Stomach (tissue), 9 donors: ENCODE results near the gene RALGAPA2. TPM values are rescaled to one million over a fixed set of nuclear protein-coding genes. Genes with fewer than 3 reads are reported as not detected.

Experiments
- DNase-seq, 2 donors: peaks; one replicate each; pipeline versions ENCODE4 v3.0.0 to v3.0.0-alpha.2; 2013 to 2019
- H3K27ac ChIP-seq, 5 donors: fragments of 200-600 bp in 4 of 5; sonication (generic) in 4 of 5; one replicate each; pipeline ENCODE4 v1.5.1; 2013 to 2019; ENCODE audit warnings: mild to moderate bottlenecking in 1 of 5, moderate library complexity in 1 of 5
- H3K27me3 ChIP-seq, 3 donors: fragments of 200-600 bp; sonication (generic); one replicate each; pipeline ENCODE4 v1.5.1; 2017 to 2019; ENCODE audit warnings: mixed run types in 1 of 3
- H3K36me3 ChIP-seq, 4 donors: fragments of 200-600 bp; sonication (generic); 1 replicate in 3 of 4; 2 replicates in 1 of 4; pipeline ENCODE4 v1.5.1; 2016 to 2019
- H3K4me1 ChIP-seq, 4 donors: fragments of 200-600 bp; sonication (generic); one replicate each; pipeline ENCODE4 v1.5.1; 2016 to 2019
- H3K4me3 ChIP-seq, 4 donors: fragments of 200-600 bp; sonication (generic) in 3 of 4; one replicate each; pipeline ENCODE4 v1.5.1; 2016 to 2019; ENCODE audit warnings: mild to moderate bottlenecking in 1 of 4
- H3K9me3 ChIP-seq, 4 donors: fragments of 200-600 bp; sonication (generic); one replicate each; pipeline ENCODE4 v1.5.1; 2016 to 2019
- EP300 ChIP-seq: sonication (generic); formaldehyde crosslinking; IDR thresholded peaks from one replicate; pipeline ENCODE4 v1.6.1; 2017; ENCODE audit warnings: antibody characterized with exemption
- POLR2A ChIP-seq, 4 donors: fragments of 450-650 bp; IDR thresholded peaks; one replicate each; pipeline ENCODE4 v1.6.1; 2016; ENCODE audit warnings: antibody characterized with exemption in 4 of 4, control low read depth in 2 of 4, mild to moderate bottlenecking in 1 of 4, moderate library complexity in 1 of 4
- POLR2AphosphoS5 ChIP-seq, 3 donors: sonication (generic); formaldehyde crosslinking; IDR thresholded peaks; one replicate each; pipeline ENCODE4 v1.6.1; 2016; ENCODE audit warnings: antibody characterized with exemption in 3 of 3
- WGBS, 5 donors: extraction: QIAGEN DNeasy Blood & Tissue Kit in 3 of 5; methylation state at CpG; one replicate each; pipeline versions ENCODE4 v1.1.5 to v1.1.7; 2013 to 2018; 5-methylcytosine and 5-hydroxymethylcytosine counted together
- intact Hi-C: fragments of 100-400 bp; cut with DNase I; formaldehyde crosslinking; loops from one replicate; pipeline ENCODE4 v1.15.1; 2023; ENCODE audit warnings: low total_unique reads
- polyA plus RNA-seq, 3 donors: library from polyadenylated mRNA; stranded (reverse); fragments of 200-250 nt; gene quantifications; one replicate each; pipeline ENCODE4 v1.2.3, GENCODE V29; 2013
- total RNA-seq, 5 donors: library from RNA; depleted of rRNA; stranded (reverse); fragments of >200 nt; gene quantifications; one replicate each; pipeline versions ENCODE4 v1.1.0 to v1.2.3, GENCODE V29; 2014 to 2016
- TF ChIP-seq, protein P1 (sequence below), 7 experiments: fragments of 450-650 bp in 4 of 7; fragments of 200-600 bp in 3 of 7; sonication (generic) in 3 of 7; IDR thresholded peaks; one replicate each; pipeline ENCODE4 v1.5.1; 2016 to 2019; ENCODE audit warnings: antibody characterized with exemption in 7 of 7, control low read depth in 2 of 7, mild to moderate bottlenecking in 1 of 7
- donor health status: healthy with polysubstance abuse.
- donor health status: Bipolar disorder and iron deficiency.
- donor health status: healthy.

The RALGAPA2 gene
- total and polyA plus RNA-seq, 8 donors, result 4.3 to 159 (median 48.7) TPM

DNA sequence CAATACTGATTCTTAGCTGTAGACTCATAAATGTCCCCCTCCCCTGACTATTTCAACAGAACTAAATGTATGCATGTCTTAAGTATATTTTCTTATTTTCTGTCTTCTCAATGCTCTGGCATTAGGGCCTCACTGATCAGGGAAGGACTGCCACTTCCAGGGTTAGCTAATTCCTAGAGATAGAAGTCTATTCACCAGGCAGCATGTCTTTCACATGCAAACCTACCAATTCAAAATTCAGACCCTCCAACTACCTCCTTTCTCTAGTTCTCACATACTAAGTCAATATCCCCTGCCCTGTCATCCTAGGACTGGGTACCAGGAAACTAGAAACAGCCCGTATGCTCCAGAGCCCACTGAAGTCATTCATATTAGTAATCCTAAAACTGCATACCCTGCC is 132.3 kb downstream of the RALGAPA2 start:
- WGBS, 5 donors, result 59 to 88% (median 77%) methylated on average over 1 of the region's 1 CpG
- TF ChIP-seq POLR2AphosphoS5 (IDR thresholded peaks at IDR 0.05), result no peak
- no peak for TF ChIP-seq EP300
- no peak for TF ChIP-seq POLR2A (IDR thresholded peaks at IDR 0.05)
- TF ChIP-seq, protein P1, sequence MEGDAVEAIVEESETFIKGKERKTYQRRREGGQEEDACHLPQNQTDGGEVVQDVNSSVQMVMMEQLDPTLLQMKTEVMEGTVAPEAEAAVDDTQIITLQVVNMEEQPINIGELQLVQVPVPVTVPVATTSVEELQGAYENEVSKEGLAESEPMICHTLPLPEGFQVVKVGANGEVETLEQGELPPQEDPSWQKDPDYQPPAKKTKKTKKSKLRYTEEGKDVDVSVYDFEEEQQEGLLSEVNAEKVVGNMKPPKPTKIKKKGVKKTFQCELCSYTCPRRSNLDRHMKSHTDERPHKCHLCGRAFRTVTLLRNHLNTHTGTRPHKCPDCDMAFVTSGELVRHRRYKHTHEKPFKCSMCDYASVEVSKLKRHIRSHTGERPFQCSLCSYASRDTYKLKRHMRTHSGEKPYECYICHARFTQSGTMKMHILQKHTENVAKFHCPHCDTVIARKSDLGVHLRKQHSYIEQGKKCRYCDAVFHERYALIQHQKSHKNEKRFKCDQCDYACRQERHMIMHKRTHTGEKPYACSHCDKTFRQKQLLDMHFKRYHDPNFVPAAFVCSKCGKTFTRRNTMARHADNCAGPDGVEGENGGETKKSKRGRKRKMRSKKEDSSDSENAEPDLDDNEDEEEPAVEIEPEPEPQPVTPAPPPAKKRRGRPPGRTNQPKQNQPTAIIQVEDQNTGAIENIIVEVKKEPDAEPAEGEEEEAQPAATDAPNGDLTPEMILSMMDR (IDR thresholded peaks at IDR 0.05), result no peak
- Histone ChIP-seq H3K9me3 (no peaks in the 10 kb centered on the region), H3K4me3 (no peak overlapping the region), H3K36me3 (peaks cover 14 to 81% (median 72%) of the 10 kb centered on the region in 4 donors), H3K4me1 (no peaks in the 10 kb centered on the region), H3K27me3 (no peaks in the 10 kb centered on the region), H3K27ac (no peak overlapping the region)
- intact Hi-C loops, result no loop called here
- DNase-seq, result no peak

DNA sequence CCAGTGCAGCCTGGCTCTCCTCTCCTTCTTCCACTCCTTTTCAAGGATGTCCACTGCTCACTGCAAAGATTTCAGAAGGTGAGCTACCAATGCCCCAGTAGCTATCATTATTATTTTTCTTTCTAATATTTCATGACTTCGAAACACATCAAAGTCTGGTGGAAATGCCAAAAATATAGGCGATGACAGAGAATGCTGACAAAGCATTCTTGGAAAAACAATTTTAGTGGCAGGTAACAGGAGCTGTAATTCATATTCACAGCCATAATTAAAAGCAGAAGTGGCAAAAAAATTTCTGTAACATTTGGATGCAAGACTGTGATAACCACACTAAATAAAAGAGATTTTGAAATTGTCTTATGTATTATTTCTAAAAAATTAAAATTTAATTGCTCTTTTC is 133.6 kb downstream of the RALGAPA2 start:
- peaks cover 0 to 5% (median 0%) of the 10 kb centered on the region in 4 donors for H3K4me1 ChIP-seq
- no peak overlapping the region for H3K4me3 ChIP-seq
- TF ChIP-seq POLR2AphosphoS5 (IDR thresholded peaks at IDR 0.05), result no peak
- no peak for TF ChIP-seq POLR2A (IDR thresholded peaks at IDR 0.05)
- TF ChIP-seq, protein P1 (IDR thresholded peaks at IDR 0.05), result no peak
- TF ChIP-seq EP300, result no peak
- H3K27ac ChIP-seq, result no peak overlapping the region
- H3K27me3 ChIP-seq, result no peaks in the 10 kb centered on the region
- 86 to 96% (median 93%) methylated on average over 2 of the region's 2 CpGs for WGBS, 5 donors
- H3K36me3 ChIP-seq, result peaks cover 14 to 80% (median 73%) of the 10 kb centered on the region in 4 donors
- H3K9me3 ChIP-seq, result no peaks in the 10 kb centered on the region
- no peak for DNase-seq
- intact Hi-C loops, result no loop called here

DNA sequence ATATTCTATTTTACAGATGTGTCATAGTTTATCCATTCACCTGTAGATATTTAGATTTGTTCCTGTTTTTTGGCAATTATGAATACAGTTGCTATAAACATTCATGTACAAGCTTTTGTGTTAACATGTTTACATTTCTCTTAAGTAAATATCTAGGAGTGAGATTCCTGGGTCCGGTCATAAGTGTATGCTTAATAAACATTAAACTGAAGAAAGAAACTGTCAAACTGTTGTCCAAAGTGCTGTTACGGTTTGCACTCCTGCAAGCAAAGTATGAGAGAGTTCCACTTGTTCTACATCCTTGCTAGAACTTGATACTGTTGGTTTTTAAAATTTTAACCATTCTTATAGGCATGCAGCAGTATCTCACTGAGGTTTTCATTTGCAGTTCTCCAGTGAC is 138.6 kb downstream of the RALGAPA2 start:
- peaks cover 0 to 7% (median 0%) of the 10 kb centered on the region in 4 donors for H3K4me1 ChIP-seq
- intact Hi-C loops, result no loop called here
- WGBS, 5 donors, result 24 to 64% (median 37%) methylated on average over 2 of the region's 2 CpGs
- H3K9me3 ChIP-seq, result no peaks in the 10 kb centered on the region
- no peak overlapping the region for H3K4me3 ChIP-seq
- H3K27me3 ChIP-seq, result no peaks in the 10 kb centered on the region
- H3K27ac ChIP-seq, result no peak overlapping the region
- H3K36me3 ChIP-seq, result peaks cover 5 to 82% (median 69%) of the 10 kb centered on the region in 4 donors
- TF ChIP-seq POLR2AphosphoS5 (IDR thresholded peaks at IDR 0.05) (no peak), EP300 (no peak), POLR2A (IDR thresholded peaks at IDR 0.05) (no peak)
- TF ChIP-seq, protein P1 (IDR thresholded peaks at IDR 0.05), result no peak
- no peak for DNase-seq

DNA sequence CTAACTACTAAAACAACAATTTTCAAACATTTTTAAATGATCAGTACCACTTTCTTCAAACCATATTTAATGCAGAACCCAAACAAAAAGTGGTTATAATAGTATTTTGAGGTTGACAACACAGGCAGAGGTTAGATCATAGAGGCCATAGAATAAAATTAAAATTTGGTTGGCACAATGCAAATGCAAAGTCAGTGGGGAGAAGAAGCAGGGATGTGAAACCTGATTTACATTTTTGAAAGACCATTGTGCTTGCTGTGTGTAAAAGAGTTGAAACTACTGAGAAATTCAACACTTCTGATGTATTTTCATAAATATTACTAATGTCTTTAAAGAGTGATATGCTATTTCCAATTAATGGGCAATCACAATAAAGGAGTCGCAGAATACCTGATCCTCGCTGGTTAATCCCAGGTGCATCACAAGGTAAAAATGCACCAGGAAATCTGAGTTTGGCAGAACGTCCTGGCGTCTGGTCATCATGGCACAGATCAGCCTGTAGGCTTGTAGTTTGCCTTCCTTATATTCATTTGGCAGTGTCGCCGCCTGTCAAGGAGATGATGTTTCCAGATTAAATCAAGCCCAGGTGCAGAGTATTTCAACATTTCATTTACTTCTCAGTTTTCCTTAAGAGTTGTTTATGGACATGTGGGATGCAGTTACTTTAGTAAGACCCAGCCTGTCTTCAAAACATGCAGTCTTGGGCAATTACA is 141.2 kb downstream of the RALGAPA2 start:
- 79 to 93% (median 85%) methylated on average over 6 of the region's 6 CpGs for WGBS, 5 donors
- Histone ChIP-seq H3K27ac (no peak overlapping the region), H3K9me3 (no peaks in the 10 kb centered on the region), H3K36me3 (peaks cover 6 to 67% (median 58%) of the 10 kb centered on the region in 4 donors), H3K4me3 (no peak overlapping the region), H3K27me3 (no peaks in the 10 kb centered on the region), H3K4me1 (peaks cover 0 to 20% (median 6%) of the 10 kb centered on the region in 4 donors)
- no peak for DNase-seq
- intact Hi-C loops, result no loop called here
- TF ChIP-seq POLR2A (IDR thresholded peaks at IDR 0.05) (no peak), POLR2AphosphoS5 (IDR thresholded peaks at IDR 0.05) (no peak), EP300 (no peak)
- TF ChIP-seq, protein P1 (IDR thresholded peaks at IDR 0.05), result no peak
